ENCODE data around the gene DPYSL4. TPM values are rescaled to one million over a fixed set of nuclear protein-coding genes. Genes with fewer than 3 reads are reported as not detected.

Gene DPYSL4
- total RNA-seq, 1 donor from 2014 or later = 55.9 TPM

- H3K36me3 Mint-ChIP-seq (ENCODE audit: insufficient read depth) = peaks cover 12% of the 10 kb centered on the region
- peak overlapping the region; percentile 42 for H3K4me3 Mint-ChIP-seq (ENCODE audit: low read depth)
- peaks cover 66% of the 10 kb centered on the region for H3K27me3 Mint-ChIP-seq
- peaks cover 5% of the 10 kb centered on the region for H3K4me1 Mint-ChIP-seq (ENCODE audit: low read depth)
- DNase-seq (ENCODE audit: low spot score, unreplicated experiment) = peak; percentile 65
- no peak overlapping the region for H3K27ac Mint-ChIP-seq
- TF ChIP-seq, protein P1, sequence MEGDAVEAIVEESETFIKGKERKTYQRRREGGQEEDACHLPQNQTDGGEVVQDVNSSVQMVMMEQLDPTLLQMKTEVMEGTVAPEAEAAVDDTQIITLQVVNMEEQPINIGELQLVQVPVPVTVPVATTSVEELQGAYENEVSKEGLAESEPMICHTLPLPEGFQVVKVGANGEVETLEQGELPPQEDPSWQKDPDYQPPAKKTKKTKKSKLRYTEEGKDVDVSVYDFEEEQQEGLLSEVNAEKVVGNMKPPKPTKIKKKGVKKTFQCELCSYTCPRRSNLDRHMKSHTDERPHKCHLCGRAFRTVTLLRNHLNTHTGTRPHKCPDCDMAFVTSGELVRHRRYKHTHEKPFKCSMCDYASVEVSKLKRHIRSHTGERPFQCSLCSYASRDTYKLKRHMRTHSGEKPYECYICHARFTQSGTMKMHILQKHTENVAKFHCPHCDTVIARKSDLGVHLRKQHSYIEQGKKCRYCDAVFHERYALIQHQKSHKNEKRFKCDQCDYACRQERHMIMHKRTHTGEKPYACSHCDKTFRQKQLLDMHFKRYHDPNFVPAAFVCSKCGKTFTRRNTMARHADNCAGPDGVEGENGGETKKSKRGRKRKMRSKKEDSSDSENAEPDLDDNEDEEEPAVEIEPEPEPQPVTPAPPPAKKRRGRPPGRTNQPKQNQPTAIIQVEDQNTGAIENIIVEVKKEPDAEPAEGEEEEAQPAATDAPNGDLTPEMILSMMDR (IDR thresholded peaks at IDR 0.05; ENCODE audit: unreplicated experiment) = no peak
- H3K9me3 Mint-ChIP-seq (ENCODE audit: low read depth) = no peaks in the 10 kb centered on the region
These were observed 904 bp upstream of the DPYSL4 start for GRCh38 chr10:132185601-132186487.

DNA sequence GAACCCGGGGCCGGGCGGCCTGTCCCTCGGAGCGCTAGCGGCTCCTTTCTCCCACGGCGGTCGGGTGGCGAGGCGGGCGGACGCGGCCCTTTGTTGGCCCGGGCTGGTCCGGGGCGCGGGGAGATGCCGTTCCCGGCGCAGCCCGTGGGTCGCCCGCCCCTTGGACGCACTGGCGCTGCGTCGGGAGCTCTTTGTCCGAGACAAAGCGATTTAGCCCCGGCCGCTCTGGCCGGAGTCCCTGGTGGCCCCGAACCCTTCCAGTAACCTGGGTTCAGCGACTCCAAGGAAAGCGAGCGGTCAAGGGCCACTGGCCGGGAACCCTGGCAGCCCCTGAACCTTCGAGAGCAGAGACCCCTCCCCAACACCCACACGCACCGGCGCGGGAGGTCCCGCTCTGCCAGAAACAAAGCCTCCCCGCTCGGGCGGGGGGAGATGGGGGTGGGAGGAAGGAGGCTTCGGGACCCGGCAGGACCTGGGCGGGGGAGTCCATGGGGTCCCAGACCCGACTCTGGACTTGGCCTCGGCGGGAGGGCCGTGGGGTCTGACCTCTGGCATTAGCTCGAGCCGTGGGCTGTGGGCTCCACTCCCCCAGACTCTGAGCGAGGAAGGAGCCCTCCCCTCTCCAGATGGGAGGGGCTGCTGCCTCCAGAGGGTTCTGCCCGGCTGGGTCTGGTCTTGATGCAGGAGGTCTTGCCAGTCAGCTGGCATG is 836 bp downstream of the DPYSL4 start:
- H3K4me1 Mint-ChIP-seq (ENCODE audit: low read depth) = peaks cover 5% of the 10 kb centered on the region
- H3K27me3 Mint-ChIP-seq = peaks cover 48% of the 10 kb centered on the region
- peaks cover 12% of the 10 kb centered on the region for H3K36me3 Mint-ChIP-seq (ENCODE audit: insufficient read depth)
- no peaks in the 10 kb centered on the region for H3K9me3 Mint-ChIP-seq (ENCODE audit: low read depth)
- peak overlapping the region; percentile 73 for H3K4me3 Mint-ChIP-seq (ENCODE audit: low read depth)
- no peak overlapping the region for H3K27ac Mint-ChIP-seq
- TF ChIP-seq, protein P1 (IDR thresholded peaks at IDR 0.05; ENCODE audit: unreplicated experiment) = no peak
- no peak for DNase-seq (ENCODE audit: low spot score, unreplicated experiment)

DNA sequence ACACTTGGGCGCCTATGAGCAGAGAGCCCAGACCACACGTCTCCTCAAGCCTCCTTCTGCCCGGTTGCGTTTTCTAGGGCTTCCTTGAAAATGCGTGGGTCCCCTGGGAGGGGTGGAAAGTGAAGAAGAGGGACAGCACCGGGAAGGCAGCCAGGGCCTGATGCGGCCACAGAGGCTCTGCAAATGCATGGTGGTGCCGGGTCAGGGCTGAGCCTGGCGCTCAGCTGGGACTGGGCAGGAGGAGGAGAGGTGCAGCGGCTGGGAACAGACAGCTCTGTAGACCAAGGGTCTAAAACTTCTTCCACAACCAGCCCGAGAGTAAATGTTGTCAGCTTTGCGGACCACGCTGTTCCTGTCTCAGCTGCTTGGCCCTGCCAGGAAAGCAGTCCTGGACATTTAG is 1.6 kb downstream of the DPYSL4 start:
- Mint-ChIP-seq H3K9me3 (ENCODE audit: low read depth) (no peaks in the 10 kb centered on the region), H3K36me3 (ENCODE audit: insufficient read depth) (peaks cover 16% of the 10 kb centered on the region), H3K4me1 (ENCODE audit: low read depth) (peaks cover 5% of the 10 kb centered on the region), H3K27ac (no peak overlapping the region), H3K4me3 (ENCODE audit: low read depth) (peak overlapping the region; percentile 73), H3K27me3 (peaks cover 41% of the 10 kb centered on the region)
- DNase-seq (ENCODE audit: low spot score, unreplicated experiment) = no peak
- TF ChIP-seq, protein P1 (IDR thresholded peaks at IDR 0.05; ENCODE audit: unreplicated experiment) = no peak

DNA sequence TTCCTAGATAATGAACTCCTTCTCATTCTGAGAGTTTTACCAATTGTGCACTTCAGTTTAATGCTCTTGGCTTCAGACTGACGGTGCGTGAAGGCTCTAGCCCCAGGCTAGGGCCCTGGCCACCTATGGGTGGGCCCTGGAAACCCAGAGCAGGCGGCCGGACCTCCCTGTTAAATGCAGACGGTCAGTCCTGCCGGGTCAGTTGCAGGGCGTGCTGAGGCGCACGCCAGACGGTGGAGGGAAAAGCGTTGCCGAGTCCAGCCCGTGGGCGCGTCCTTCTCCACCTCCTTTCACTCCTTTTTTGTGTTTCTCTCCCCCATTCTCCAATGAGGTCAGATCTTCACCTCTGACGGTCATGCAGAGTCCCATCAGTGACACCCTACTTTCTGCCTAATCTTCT is 2.3 kb downstream of the DPYSL4 start:
- Mint-ChIP-seq H3K36me3 (ENCODE audit: insufficient read depth) (peaks cover 16% of the 10 kb centered on the region), H3K4me3 (ENCODE audit: low read depth) (peak overlapping the region; percentile 73), H3K9me3 (ENCODE audit: low read depth) (no peaks in the 10 kb centered on the region)

More for the DNA sequence above, 2.3 kb downstream of the DPYSL4 start:
- H3K27ac Mint-ChIP-seq = no peak overlapping the region
- no peak for DNase-seq (ENCODE audit: low spot score, unreplicated experiment)
- H3K4me1 Mint-ChIP-seq (ENCODE audit: low read depth) = peaks cover 5% of the 10 kb centered on the region
- TF ChIP-seq, protein P1 (IDR thresholded peaks at IDR 0.05; ENCODE audit: unreplicated experiment) = no peak
- H3K27me3 Mint-ChIP-seq = peaks cover 34% of the 10 kb centered on the region

Data from progenitor cell of endocrine pancreas (in vitro differentiated cells).